Measurements from ENCODE around the gene TRDMT1.

The TRDMT1 gene

DNA sequence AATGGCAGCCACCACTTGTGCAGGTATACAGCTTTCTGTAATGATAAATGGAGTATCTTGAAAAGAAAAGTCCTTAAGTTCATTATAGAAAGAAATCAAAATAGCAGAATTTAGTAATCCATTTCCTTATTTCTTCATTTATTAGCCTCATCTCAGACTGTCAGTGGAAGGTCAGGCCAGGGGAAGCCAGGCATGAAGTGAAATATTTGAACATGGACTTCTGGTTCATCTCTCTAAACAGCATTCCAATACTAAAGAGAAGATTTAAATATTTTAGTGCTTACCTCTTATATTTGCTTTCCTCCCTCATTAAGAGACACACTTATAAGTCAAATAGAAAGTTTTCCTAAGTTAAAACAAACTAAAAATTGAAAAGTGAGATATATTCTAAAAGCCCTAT, 26.8 kb downstream of the TRDMT1 start:
- no peaks in the 10 kb centered on the region for H3K27me3 ChIP-seq (ENCODE audit: control insufficient read depth, low read length)
- H3K9me3 ChIP-seq (ENCODE audit: control insufficient read depth, insufficient read depth, low read length): no peaks in the 10 kb centered on the region
- H4K20me1 ChIP-seq (ENCODE audit: control insufficient read depth, insufficient read depth, low read depth, low read length): no peaks in the 10 kb centered on the region
- H3K4me1 ChIP-seq (ENCODE audit: control insufficient read depth, low read length): no peaks in the 10 kb centered on the region
- H3K9me2 ChIP-seq (replicated peaks; ENCODE audit: control insufficient read depth, low read length): no peaks in the 10 kb centered on the region
- H3K36me3 ChIP-seq (ENCODE audit: control insufficient read depth, low read length): no peaks in the 10 kb centered on the region
- H3K27ac ChIP-seq (ENCODE audit: low read depth, low read length): no peak overlapping the region
- H3F3A ChIP-seq (ENCODE audit: control insufficient read depth, insufficient read depth): no peaks in the 10 kb centered on the region
- H3K4me3 ChIP-seq (ENCODE audit: low read length): no peak overlapping the region
- H3K79me2 ChIP-seq (ENCODE audit: control insufficient read depth, low read length): no peaks in the 10 kb centered on the region
- no peak overlapping the region for H3K4me2 ChIP-seq (ENCODE audit: low read length)
- TF ChIP-seq, protein P1, sequence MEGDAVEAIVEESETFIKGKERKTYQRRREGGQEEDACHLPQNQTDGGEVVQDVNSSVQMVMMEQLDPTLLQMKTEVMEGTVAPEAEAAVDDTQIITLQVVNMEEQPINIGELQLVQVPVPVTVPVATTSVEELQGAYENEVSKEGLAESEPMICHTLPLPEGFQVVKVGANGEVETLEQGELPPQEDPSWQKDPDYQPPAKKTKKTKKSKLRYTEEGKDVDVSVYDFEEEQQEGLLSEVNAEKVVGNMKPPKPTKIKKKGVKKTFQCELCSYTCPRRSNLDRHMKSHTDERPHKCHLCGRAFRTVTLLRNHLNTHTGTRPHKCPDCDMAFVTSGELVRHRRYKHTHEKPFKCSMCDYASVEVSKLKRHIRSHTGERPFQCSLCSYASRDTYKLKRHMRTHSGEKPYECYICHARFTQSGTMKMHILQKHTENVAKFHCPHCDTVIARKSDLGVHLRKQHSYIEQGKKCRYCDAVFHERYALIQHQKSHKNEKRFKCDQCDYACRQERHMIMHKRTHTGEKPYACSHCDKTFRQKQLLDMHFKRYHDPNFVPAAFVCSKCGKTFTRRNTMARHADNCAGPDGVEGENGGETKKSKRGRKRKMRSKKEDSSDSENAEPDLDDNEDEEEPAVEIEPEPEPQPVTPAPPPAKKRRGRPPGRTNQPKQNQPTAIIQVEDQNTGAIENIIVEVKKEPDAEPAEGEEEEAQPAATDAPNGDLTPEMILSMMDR (IDR thresholded peaks at IDR 0.05; ENCODE audit: low read depth, low read length, poor library complexity, severe bottlenecking): no peak
- no peak for TF ChIP-seq EZH2phosphoT487 (IDR thresholded peaks at IDR 0.05; ENCODE audit: borderline replicate concordance, low read length)

DNA sequence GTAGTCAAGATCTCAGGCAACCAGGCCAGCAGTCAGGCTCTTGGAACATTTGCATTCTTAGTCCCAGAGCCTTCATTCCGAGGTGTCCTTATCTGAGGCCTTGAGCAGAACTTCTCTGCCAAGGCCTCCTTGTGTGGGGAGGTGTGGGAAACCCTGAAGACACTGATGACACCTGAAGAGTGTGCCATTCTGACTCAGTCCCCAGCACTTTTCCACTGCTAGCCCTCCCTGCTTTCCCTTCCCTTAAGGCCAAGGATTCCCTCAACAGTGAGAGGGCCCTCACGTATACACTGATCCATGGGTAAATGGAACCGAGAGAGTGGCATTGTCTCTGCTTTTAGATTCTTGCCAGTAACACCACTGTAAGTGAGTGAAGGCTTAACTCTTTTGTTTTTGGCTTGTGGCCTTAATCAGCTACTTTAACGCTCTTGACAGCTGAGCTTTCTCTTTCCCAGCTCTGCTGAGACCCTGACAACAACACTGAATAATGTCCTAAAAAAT, 30.3 kb downstream of the TRDMT1 start:
- no peaks in the 10 kb centered on the region for H4K20me1 ChIP-seq (ENCODE audit: control insufficient read depth, insufficient read depth, low read depth, low read length)
- no peaks in the 10 kb centered on the region for H3K36me3 ChIP-seq (ENCODE audit: control insufficient read depth, low read length)
- H3K27ac ChIP-seq (ENCODE audit: low read depth, low read length): no peak overlapping the region
- H3K27me3 ChIP-seq (ENCODE audit: control insufficient read depth, low read length): no peaks in the 10 kb centered on the region
- no peak for TF ChIP-seq EZH2phosphoT487 (IDR thresholded peaks at IDR 0.05; ENCODE audit: borderline replicate concordance, low read length)
- TF ChIP-seq, protein P1 (IDR thresholded peaks at IDR 0.05; ENCODE audit: low read depth, low read length, poor library complexity, severe bottlenecking): no peak
- no peaks in the 10 kb centered on the region for H3K4me1 ChIP-seq (ENCODE audit: control insufficient read depth, low read length)
- H3K9me3 ChIP-seq (ENCODE audit: control insufficient read depth, insufficient read depth, low read length): no peaks in the 10 kb centered on the region
- no peaks in the 10 kb centered on the region for H3F3A ChIP-seq (ENCODE audit: control insufficient read depth, insufficient read depth)
- H3K4me3 ChIP-seq (ENCODE audit: low read length): no peak overlapping the region
- no peaks in the 10 kb centered on the region for H3K9me2 ChIP-seq (replicated peaks; ENCODE audit: control insufficient read depth, low read length)
- H3K4me2 ChIP-seq (ENCODE audit: low read length): no peak overlapping the region
- no peaks in the 10 kb centered on the region for H3K79me2 ChIP-seq (ENCODE audit: control insufficient read depth, low read length)

DNA sequence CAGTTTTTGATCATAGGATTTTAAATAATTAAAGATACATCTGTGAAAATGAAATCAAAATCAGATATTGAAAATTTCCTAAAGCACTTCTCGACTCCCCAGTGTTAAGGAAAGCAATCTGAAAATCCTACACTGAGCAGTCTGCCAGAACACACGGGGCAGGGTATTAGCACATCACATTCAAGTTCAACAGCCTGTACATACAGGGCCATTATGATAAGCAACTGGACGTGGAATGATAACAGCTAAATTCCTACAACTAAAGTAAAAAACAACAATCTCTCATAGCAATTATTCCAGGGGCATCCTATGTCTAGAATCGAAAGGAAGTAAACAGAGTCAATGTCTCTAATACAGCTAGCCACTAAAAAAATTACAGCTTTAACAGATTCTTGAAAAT, 31.7 kb downstream of the TRDMT1 start:
- Histone ChIP-seq H3K36me3 (ENCODE audit: control insufficient read depth, low read length) (no peaks in the 10 kb centered on the region), H3K9me2 (replicated peaks; ENCODE audit: control insufficient read depth, low read length) (no peaks in the 10 kb centered on the region), H3K27me3 (ENCODE audit: control insufficient read depth, low read length) (no peaks in the 10 kb centered on the region), H3K4me3 (ENCODE audit: low read length) (no peak overlapping the region), H3K27ac (ENCODE audit: low read depth, low read length) (no peak overlapping the region), H3F3A (ENCODE audit: control insufficient read depth, insufficient read depth) (no peaks in the 10 kb centered on the region), H4K20me1 (ENCODE audit: control insufficient read depth, insufficient read depth, low read depth, low read length) (no peaks in the 10 kb centered on the region), H3K4me2 (ENCODE audit: low read length) (no peak overlapping the region), H3K4me1 (ENCODE audit: control insufficient read depth, low read length) (no peaks in the 10 kb centered on the region), H3K79me2 (ENCODE audit: control insufficient read depth, low read length) (no peaks in the 10 kb centered on the region), H3K9me3 (ENCODE audit: control insufficient read depth, insufficient read depth, low read length) (no peaks in the 10 kb centered on the region)
- TF ChIP-seq, protein P1 (IDR thresholded peaks at IDR 0.05; ENCODE audit: low read depth, low read length, poor library complexity, severe bottlenecking): no peak
- no peak for TF ChIP-seq EZH2phosphoT487 (IDR thresholded peaks at IDR 0.05; ENCODE audit: borderline replicate concordance, low read length)

Measured in DOHH2 (cell line).